ENCODE data around the gene PEA15.
A peak's percentile ranks its signal among the peaks of the same experiment; 100 is the strongest.

Gene PEA15

DNA sequence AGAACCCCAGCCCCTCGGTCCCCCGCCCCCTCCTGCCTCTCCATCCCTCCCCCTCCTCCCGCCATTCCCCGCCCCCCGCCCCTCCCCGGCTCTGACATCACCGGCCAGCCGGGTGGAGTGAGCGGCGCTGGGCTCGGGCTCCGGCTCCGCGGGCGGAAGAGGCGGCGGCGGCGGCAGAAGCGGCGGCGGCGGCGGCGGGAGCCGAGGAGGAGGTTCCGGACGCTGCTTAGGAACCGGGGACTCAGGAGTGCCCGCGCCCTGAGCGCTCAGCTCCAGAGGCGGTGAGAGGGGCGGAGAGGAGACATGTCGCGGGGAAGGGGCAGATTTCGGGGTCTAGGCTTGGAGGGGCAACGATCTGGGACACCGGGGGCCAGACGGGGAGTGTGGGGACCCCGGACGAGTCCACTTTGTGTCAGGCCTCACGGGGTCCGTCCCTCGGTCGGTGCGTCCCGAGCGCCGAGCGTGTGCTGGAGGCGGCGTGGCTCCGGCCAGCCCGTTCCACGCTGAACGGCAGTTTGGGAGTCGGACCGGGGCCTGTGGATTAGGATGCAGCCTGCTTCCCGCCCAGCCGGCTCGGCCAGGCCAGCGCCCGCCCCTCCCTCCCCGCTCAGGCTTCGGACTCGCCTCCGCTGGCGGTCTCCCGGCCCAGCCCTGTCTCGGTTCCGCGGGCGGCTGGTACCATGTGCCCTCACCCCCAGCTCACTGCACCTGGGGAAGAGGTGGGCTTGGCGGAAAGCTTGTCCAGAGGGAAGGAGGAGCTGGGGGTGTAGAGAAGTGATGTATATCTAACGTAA, at the start of gene PEA15:
Gene PEA15, plus strand, starts transcription at position 143 of the 794 bp plus-strand sequence. CDS start 6,161 bp downstream, outside the sequence.
- peak; percentile 80 for DNase-seq (ENCODE audit: low spot score)

DNA sequence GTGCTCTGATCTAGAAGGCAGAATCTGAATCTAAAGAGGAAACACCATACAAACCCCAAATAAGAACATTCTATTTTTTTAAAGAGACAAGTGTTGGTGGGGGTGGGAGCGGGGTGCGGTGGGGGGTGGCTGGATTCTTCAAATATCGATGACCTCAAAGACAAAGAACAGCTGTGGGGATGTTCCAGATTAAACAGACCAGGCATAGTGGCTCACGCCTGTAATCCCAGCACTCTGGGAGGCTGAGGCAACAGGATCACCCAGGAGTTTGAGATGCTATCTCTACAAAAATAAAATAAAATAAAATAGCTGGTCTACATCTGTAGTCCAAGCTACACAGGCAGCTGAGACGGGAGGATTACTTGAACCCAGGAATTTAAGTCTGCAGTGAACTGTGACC, 48.8 kb upstream of the PEA15 start:
- no peak for DNase-seq (ENCODE audit: low spot score)

- DNase-seq (ENCODE audit: low spot score), result no peak
These were observed 48.0 kb upstream of the PEA15 start for GRCh38 chr1:160157174-160157573.

GRCh38 chr1:160158031-160158430, 47.2 kb upstream of the PEA15 start:
- no peak for DNase-seq (ENCODE audit: low spot score)

GRCh38 chr1:160158534-160158933, 46.6 kb upstream of the PEA15 start:
- no peak for DNase-seq (ENCODE audit: low spot score)

DNA sequence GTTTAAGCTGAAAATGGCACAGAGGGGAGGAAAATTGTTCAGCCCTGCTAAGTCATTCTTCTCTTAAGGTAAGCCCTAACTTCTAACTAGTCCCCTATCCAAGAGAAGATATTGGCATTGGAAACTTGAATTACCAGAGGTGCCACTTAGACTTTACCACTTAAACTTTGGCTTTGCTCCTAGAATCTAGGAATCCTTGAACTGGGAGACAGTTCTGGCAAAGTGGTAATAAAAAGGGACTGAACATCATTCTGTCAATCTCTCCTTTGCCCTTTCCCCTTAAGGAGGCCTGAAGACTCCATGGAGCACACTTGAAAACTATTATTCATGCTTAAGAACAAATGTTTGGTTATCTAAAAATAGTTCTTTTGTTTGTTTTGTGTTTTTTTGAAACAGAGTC, 45.3 kb upstream of the PEA15 start:
- no peak for DNase-seq (ENCODE audit: low spot score)

GRCh38 chr1:160161965-160162705, 43.0 kb upstream of the PEA15 start:
- DNase-seq (ENCODE audit: low spot score), result no peak

- DNase-seq (ENCODE audit: low spot score), result no peak
These were observed 42.3 kb upstream of the PEA15 start for GRCh38 chr1:160162931-160163330.

- DNase-seq (ENCODE audit: low spot score), result no peak
These were observed 41.6 kb upstream of the PEA15 start for GRCh38 chr1:160163615-160164014.

- DNase-seq (ENCODE audit: low spot score), result no peak
These were observed 41.1 kb upstream of the PEA15 start for GRCh38 chr1:160164121-160164520.

DNA sequence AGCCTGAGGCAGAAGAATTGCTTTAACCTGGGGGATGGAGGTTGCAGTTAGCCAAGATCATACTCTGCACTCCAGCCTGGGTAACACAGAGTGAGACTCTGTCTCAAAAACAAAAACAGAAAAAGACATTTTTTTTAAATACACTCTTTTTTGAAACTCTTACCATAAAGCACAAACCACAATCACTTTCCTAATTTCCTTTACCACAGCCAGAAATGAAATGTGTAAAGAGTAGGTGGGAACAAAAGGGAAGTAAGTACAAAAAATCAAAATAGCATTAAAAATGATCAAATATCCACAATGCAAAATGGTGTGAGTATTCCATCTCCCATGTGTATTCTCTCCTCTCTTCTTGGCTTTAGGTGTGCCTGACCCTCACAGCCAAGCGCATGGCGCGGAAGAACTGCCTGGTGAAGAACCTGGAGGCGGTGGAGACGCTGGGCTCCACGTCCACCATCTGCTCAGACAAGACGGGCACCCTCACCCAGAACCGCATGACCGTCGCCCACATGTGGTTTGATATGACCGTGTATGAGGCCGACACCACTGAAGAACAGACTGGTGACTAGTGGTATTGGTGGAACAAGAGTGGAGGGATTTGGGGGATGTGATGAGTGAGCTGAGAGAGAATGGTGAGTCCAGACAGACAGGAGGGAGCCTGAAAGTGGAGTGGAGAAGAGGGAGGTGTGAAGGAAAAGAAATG, 38.9 kb upstream of the PEA15 start:
- DNase-seq (ENCODE audit: low spot score), result no peak

GRCh38 chr1:160167056-160167455, 38.1 kb upstream of the PEA15 start:
- no peak for DNase-seq (ENCODE audit: low spot score)

- no peak for DNase-seq (ENCODE audit: low spot score)
These were observed 37.6 kb upstream of the PEA15 start for GRCh38 chr1:160167580-160167979.

GRCh38 chr1:160168016-160168415, 37.2 kb upstream of the PEA15 start:
- no peak for DNase-seq (ENCODE audit: low spot score)

DNA sequence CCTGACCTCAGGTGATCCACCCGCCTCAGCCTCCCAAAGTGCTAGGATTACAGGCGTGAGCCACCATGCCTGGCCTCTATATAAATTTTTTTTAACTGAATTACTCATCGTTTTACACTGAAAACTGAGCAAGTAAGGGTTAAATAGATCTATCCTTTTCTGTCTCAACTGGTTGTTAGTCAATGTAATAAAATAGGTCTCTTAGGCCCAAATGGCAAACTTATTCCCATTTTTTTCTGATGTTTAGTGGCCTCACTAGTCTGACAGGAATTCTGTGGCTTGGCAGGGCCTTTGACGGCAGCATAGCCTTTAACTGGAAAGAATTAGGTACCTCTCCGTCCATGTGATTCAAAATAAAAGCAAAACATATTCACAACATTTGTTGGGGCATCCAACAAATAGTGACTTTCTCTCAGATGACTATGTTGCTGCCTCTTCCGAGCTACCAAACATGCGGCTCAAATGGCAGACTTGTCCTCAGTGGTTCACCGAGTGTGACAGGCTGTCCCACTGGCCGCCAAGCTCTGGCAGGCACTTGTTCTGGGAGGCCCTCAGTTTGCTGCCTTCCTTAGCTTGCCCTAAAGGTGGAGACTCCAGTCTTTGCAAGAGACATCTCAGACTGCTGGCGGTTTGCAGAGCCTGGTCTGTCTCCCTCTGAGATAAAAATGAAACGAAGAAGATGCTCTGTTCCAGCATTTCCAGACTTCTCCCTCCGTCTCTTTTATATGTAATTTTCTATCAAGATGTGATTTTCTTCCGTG, 36.4 kb upstream of the PEA15 start:
- DNase-seq (ENCODE audit: low spot score), result no peak

- no peak for DNase-seq (ENCODE audit: low spot score)
These were observed 35.4 kb upstream of the PEA15 start for GRCh38 chr1:160169553-160170399.

GRCh38 chr1:160171354-160171753, 33.8 kb upstream of the PEA15 start:
- DNase-seq (ENCODE audit: low spot score), result no peak

- no peak for DNase-seq (ENCODE audit: low spot score)
These were observed 33.2 kb upstream of the PEA15 start for GRCh38 chr1:160171980-160172379.

DNA sequence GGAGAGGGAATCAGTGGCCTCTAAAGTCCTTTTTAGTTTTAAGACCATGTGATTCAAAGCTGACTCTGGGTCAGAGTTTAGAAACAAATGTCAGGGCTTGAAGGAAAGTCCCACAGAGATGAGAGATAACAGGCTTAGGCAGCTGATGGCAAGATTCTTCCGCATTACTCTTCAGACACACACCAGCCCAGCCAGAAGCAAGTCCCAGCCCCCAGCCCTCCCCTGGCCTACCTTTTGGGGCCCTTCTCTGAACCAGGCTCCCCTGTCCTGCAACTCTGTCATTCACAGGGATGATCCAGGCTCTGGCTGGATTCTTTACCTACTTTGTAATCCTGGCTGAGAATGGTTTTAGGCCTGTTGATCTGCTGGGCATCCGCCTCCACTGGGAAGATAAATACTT, 28.0 kb upstream of the PEA15 start:
- no peak for DNase-seq (ENCODE audit: low spot score)

- no peak for DNase-seq (ENCODE audit: low spot score)
These were observed 27.5 kb upstream of the PEA15 start for GRCh38 chr1:160177667-160178066.

- DNase-seq (ENCODE audit: low spot score), result no peak
These were observed 26.5 kb upstream of the PEA15 start for GRCh38 chr1:160178731-160179130.

All from HuH-7.5 (cell line).